Caki2 (cell line): ENCODE data around the gene SOST. TPM values are rescaled to one million over a fixed set of nuclear protein-coding genes. Genes with fewer than 3 reads are reported as not detected.
A peak's percentile ranks its signal among the peaks of the same experiment; 100 is the strongest.

ENCODE experiments used
- DNase-seq: peaks from one replicate; pipeline ENCODE4 v3.0.0-alpha.2; 2015; ENCODE audit warnings: low read depth
- in situ Hi-C: cut with HindIII; loops from 2 replicates; pipeline ENCODE4 v1.10.0; 2016; ENCODE audit warnings: low sequenced_read_pairs, low pct_unique_long_range_greater_than_20kb, mixed read lengths
- total RNA-seq: library from RNA; depleted of rRNA; stranded (reverse); fragments of >200 nt; shearing (Covaris generic); gene quantifications from 2 replicates; pipeline ENCODE4 v1.2.3, GENCODE V29; 2014; ENCODE audit warnings: low replicate concordance

SOST gene
- total RNA-seq, 1 experiment from 2014 or later, result 1.8 TPM

- no peak for DNase-seq
- in situ Hi-C loops, result loop anchor here (10.0 kb wide), 1 partner anchor 52 kb away; no protein-coding TSS in a partner anchor
These were observed 1.4 kb downstream of the SOST start for GRCh38 chr17:43757171-43757660.

DNA sequence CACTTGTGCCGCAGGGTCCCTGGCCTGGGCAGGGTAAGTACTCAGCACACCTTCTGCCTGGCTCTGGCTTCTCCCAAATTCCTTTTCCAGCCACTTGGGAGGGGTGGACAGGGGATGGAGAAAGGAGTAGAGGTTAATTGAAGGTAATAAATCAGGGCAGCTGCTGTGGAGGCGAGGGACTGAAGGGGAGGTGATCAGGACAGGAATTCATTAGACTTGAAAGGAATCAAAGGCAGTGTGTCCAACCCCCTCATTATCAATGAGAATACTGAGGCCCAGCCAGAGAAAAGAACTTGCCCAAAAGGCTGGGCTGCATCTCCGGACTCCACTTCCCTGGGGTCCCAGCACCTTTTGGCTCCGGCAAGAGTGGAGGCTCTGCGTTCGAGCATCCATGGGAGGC is 2.4 kb downstream of the SOST start:
- no peak for DNase-seq
- in situ Hi-C loops, result loop anchor here (10.0 kb wide), 1 partner anchor 51 kb away; no protein-coding TSS in a partner anchor

DNA sequence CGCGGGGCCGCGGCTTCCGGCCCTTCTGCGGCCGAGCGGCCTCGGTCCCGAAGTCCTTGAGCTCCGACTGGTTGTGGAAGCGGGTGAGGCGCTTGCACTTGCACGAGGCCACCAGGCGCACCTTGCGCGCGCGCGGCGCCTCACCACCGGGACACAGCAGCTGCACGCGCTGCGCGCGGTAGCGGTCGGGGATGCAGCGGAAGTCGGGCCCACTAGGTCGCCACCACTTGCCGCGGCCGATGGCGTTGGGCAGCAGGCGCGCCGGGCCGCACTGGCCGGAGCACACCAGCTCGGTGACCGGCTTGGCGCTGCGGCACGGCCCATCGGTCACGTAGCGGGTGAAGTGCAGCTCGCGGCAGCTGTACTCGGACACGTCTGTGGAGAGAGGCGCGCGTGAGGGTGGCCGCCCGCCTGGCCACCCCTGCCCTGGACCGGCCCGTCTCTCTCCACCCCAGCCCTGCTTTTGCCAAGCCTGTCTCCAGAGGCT is 3.2 kb downstream of the SOST start:
- DNase-seq, result no peak
- in situ Hi-C loops, result loop anchor here (10.0 kb wide), 1 partner anchor 51 kb away; no protein-coding TSS in a partner anchor

GRCh38 chr17:43754947-43755346 is 3.6 kb downstream of the SOST start:
- DNase-seq, result no peak
- in situ Hi-C loops, result loop anchor here (10.0 kb wide), 1 partner anchor 50 kb away; no protein-coding TSS in a partner anchor

DNA sequence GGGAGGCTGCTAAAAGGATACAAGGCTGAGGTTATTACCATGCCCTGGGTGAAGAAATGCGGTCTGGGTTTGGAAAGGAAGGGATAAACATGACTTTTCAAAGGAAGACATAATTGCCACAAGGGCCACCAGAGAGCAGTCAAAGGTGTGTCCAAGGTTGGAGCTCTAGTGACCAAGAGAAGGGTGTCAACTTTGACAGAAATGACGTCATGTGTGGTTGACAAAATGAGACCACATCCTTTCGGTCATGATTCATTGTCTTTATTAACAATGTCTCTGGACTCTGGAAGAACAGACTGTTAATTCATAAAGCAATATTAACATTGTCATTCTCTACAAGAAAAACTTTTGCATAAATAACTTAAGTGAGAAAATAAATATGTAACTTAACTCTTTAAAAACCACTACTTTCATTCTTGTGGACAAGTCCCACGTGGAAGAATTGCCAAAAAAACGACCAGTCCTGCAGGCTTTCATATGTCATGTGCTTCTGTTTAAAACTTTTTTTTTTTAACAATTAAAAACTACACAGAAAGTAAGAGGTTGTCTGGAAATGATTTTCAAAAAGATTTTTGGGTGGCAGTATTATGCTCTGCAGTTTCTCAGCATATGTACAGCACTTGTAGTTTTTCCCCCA is 5.0 kb downstream of the SOST start:
- in situ Hi-C loops, result loop anchor here (10.0 kb wide), 1 partner anchor 49 kb away; no protein-coding TSS in a partner anchor

DNA sequence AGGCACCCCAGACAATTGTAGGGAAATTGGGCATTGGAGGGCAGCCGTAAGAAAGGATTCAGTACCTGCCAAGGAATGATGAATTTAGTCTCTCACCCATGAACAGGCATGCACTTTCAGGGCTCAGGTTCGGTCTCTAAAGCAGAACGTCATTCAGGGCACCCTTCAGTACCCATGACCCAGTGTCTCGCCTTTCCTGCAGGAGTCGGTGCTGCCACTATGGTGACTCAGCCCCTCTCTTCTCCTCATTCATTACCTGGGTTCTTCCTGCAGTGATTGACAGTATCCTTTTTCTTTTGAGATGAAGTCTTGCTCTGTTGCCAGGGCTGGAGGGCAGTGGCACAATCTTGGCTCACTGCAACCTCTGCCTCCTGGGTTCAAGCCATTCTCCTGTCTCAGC is 8.4 kb downstream of the SOST start:
- DNase-seq, result no peak
- in situ Hi-C loops, result loop anchor here (10.0 kb wide), 1 partner anchor 45 kb away; no protein-coding TSS in a partner anchor

More for the DNA sequence above, 5.0 kb downstream of the SOST start:
- DNase-seq, result no peak

DNA sequence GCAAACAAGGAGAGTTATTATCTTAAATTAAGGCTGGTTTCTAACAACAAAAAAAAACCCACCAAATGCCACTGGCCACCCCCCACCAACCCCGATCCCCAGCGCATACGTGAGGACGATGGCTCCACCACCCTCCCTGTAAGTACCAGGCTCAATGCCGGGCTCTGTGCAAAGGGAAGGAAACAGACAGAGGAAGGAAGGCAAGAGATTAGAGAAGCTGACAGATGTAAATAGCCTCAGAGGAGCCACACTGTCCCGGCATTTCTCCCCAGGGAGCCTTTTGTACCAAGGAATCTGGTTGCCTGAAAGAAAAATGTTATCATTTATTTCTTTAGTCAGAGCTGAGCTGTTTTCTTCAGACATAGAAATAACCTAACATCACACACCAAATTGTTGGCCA is 13.1 kb downstream of the SOST start:
- DNase-seq, result no peak
- in situ Hi-C loops, result no loop called here

DNA sequence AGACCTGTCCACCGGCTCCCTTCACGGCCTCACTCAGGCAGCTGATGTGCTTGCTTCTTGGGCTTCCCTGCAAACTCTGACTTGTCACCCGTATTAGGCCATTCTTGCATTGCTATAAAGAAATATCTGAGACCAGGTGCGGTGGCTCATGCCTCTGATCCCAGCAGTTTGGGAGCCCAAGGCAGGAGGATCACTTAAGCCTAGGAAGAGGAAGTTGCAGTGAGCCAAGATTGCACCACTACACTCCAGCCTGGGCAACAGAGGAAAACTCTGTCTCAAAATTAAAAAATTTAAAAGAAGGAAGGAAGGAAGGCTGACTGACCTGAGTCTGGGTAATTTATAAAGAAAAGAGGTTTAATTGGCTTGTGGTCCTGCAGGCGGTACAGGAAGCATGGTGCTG is 17.0 kb downstream of the SOST start:
- no peak for DNase-seq
- in situ Hi-C loops, result no loop called here

DNA sequence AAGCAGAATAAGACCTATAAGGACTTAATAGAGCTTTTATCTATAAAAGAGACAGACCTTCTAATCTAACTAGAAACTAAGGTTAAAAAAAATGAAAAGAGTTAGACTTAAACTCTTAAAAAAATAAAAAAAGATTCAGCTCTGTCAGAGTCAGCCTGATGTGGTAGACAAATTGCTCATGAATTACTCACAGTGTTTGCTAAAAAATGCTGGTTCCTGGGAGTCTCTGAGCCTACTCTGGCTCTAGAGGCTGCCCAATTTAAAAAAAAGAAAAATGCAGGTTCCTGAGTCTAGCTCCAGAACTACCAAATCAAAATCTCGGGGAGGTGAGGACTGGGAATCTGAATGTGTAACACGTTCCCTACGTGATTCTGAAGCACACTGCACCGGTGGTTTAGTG is 18.1 kb downstream of the SOST start:
- in situ Hi-C loops, result no loop called here

DNA sequence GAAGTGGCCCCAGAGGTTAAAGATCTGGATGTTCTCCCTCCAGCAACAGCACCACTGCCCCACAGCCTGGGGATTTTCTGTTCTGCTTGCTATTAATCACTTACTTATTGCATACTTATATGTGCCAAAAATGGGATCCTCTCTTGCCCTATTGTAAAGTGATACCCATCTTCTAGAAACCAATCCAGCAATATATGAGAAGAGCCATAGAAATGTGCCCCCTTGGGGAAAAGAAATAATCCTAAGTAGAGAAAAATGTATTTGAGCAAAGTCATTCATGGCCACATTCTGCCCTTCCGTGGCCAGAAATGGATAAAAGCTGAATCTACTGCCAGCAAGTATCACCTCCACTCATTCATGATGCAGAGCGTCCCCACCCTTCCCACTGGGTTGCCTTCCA is 20.9 kb downstream of the SOST start:
- in situ Hi-C loops, result no loop called here

More for the DNA sequence above, 18.1 kb downstream of the SOST start:
- no peak for DNase-seq

GRCh38 chr17:43736389-43736788 is 22.2 kb downstream of the SOST start:
- no peak for DNase-seq
- in situ Hi-C loops, result no loop called here

More for the DNA sequence above, 20.9 kb downstream of the SOST start:
- no peak for DNase-seq

DNA sequence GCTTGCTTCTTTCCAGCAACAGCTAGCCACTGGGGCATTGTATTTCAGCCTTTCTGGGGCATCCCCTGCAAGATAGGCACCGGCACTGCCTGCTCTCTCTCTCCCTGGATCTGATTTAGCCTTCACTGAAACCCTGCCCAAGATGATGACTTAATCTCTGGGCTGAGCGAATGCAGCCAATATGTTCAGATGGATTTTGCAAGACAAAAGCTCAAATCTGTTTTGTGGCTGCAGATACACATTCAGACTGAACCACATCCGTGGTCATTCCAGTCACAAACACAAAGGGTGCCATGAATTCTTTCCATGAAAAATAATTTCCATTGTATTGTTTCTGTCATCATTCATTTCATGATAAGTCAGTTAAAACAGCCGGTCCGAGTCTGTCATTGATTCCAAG is 24.2 kb downstream of the SOST start:
- in situ Hi-C loops, result no loop called here
- DNase-seq, result no peak

DNA sequence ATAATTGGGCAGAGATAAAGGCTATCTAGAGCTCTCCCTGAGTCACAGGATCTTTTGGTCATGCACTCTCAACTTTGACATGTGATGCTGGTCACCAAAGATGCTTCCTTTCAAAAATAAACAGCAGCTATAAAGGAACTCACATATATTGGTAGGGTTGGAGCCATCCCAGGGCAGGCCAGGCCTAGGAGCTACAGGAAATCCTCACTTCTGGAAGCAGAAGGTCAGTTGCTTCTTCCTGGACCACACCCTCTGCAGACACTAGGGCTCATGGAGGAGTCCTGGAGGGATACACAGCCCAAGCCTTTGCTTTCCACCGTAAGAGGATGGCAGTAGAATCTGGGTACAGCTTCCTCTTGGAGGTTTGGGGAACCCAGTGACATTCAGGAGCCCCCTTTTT is 24.6 kb downstream of the SOST start:
- DNase-seq, result no peak
- in situ Hi-C loops, result no loop called here

GRCh38 chr17:43732958-43733357 is 25.6 kb downstream of the SOST start:
- peak; percentile 61 for DNase-seq
- in situ Hi-C loops, result no loop called here

GRCh38 chr17:43728081-43728480 is 30.5 kb downstream of the SOST start:
- DNase-seq, result no peak
- in situ Hi-C loops, result no loop called here

DNA sequence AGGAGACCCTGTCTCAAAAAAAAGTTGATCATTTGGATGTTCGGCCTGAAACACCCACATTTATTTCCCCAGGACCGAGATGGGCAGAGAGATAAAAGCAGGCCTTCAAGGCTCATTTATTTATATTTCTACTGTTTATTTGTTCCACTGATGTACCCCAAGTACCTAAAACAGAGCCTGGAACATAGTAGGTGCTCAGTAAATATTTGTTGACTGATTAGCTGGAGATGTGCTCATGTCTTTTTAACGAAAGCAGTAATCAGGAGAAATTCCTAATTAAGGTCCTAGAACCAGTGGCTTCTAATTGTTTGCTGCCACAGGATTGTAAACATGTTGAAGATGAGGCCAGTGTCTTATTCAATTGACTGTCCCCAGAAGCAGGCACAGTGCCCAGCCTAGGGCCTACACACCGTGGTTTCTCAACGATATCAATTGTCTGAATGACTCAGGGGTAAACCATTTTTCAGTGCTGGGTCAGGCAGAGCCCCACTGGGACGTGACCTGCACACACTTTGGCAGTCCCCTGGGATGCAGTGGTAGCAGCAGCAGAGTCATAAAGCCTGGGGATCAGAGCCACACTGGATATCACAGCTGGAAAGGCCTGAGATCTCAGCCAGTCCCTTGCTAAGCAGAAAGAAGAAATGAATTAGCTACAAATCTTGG is 34.8 kb downstream of the SOST start:
- peak; percentile 69 for DNase-seq
- in situ Hi-C loops, result no loop called here

DNA sequence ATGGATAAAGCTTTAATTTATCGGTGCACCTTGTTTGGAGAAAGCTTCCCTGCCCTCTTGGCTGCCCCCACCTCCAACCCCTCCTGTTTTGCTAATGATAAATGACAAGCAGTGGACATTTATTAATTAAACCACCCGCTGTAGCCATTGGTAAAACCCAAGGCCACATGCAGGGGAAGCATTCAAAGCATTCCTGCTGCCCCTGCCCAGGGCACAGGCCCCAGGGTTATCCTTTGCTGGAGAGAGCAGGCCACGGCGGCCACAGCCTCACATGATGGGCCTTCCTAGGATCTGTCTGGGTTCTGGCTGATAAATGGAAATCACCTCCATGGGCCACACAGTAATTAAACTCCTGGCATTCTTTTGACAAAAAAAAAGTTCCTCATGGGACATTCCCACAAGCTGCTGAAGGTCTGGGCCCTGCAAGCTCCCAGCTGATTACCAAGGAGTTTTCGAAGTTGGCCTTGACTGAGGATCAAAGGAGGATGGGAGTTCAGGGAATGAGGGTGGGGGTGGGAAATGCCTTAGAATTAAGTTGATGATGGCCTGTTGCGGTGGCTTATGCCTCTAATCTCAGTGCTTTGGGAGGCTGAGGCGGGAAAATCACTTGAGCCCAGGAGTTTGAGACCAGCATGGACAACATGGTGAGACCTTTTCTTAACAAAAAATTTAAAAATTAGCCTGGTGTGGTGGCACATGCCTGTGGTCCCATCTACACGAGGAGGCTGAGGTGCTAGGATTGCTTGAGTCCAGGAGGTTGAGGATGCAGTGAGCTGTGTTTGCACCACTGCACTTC is 35.5 kb downstream of the SOST start:
- in situ Hi-C loops, result no loop called here
- peak; percentile 77 for DNase-seq

DNA sequence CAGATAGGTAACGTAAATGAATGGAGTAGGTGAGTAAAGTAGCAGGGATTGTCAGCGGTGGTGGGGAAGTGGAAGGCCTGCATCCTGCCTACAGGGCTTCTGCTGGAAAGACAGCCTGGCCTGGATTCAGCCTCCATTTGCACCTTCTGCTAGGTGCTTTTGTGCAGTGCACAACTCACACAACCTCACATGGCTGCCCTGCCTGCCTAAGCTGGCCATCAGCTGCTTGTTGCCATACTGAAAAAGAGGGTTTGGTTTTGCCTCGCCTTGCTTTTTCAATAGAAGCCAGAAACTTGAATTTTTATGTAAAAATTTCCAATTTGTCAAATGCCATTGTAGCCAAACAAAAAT is 36.3 kb downstream of the SOST start:
- DNase-seq, result peak; percentile 9
- in situ Hi-C loops, result no loop called here
